Measurements from ENCODE around the gene ZNF768. TPM values are rescaled to one million over a fixed set of nuclear protein-coding genes. Genes with fewer than 3 reads are reported as not detected.
"Not testable (repeated sequence)": the region's sequence is repeated elsewhere in the genome, so short reads cannot be mapped to it uniquely, and the experiment has no call there.

The ZNF768 gene
- polyA plus RNA-seq, 4 donors, result 52.6 to 71.0 (median 54.3) TPM

- peak; percentile 86 to 92 (median 89) for DNase-seq (ENCODE audit: low read depth in 4 of 4, low spot score in 3 of 4)
These were observed 8.2 kb upstream of the ZNF768 start, which contains the start of gene ZNF747 for GRCh38 chr16:30534368-30535105. TSS of gene ZNF747 (minus strand) at chr16:30534858. CDS start at chr16:30534679, 179 bp downstream.

GRCh38 chr16:30533748-30534367, 7.5 kb upstream of the ZNF768 start:
- no peak for DNase-seq (ENCODE audit: low read depth in 4 of 4, low spot score in 3 of 4)

GRCh38 chr16:30533146-30533522, 6.8 kb upstream of the ZNF768 start:
- no peak for DNase-seq (ENCODE audit: low read depth in 4 of 4, low spot score in 3 of 4)

GRCh38 chr16:30532285-30533145, 6.1 kb upstream of the ZNF768 start:
- no peak for DNase-seq (ENCODE audit: low read depth in 4 of 4, low spot score in 3 of 4)

GRCh38 chr16:30530163-30531037, 4.0 kb upstream of the ZNF768 start:
- DNase-seq (ENCODE audit: low read depth in 4 of 4, low spot score in 3 of 4), result no peak

GRCh38 chr16:30528799-30529457, 2.6 kb upstream of the ZNF768 start:
- DNase-seq (ENCODE audit: low read depth in 4 of 4, low spot score in 3 of 4), result no peak

GRCh38 chr16:30527635-30528178, 1.3 kb upstream of the ZNF768 start:
- no peak for DNase-seq (ENCODE audit: low read depth in 4 of 4, low spot score in 3 of 4)

GRCh38 chr16:30526823-30527634, 663 bp upstream of the ZNF768 start:
- DNase-seq (ENCODE audit: low read depth in 4 of 4, low spot score in 3 of 4), result peak; percentile 97 to 98 (median 97)

GRCh38 chr16:30525844-30526136, 576 bp downstream of the ZNF768 start:
- no peak for DNase-seq (ENCODE audit: low read depth in 4 of 4, low spot score in 3 of 4)

- no peak for DNase-seq (ENCODE audit: low read depth in 4 of 4, low spot score in 3 of 4)
These were observed 1.5 kb downstream of the ZNF768 start for GRCh38 chr16:30524575-30525568.

- no peak for DNase-seq (ENCODE audit: low read depth in 4 of 4, low spot score in 3 of 4)
These were observed 2.4 kb downstream of the ZNF768 start for GRCh38 chr16:30523768-30524574.

- DNase-seq (ENCODE audit: low read depth in 4 of 4, low spot score in 3 of 4), result not testable (repeated sequence)
These were observed 3.5 kb downstream of the ZNF768 start for GRCh38 chr16:30522702-30523463.

GRCh38 chr16:30521873-30522641, 4.3 kb downstream of the ZNF768 start:
- DNase-seq (ENCODE audit: low read depth in 4 of 4, low spot score in 3 of 4), result no peak

GRCh38 chr16:30521476-30521872, 4.9 kb downstream of the ZNF768 start:
- no peak for DNase-seq (ENCODE audit: low read depth in 4 of 4, low spot score in 3 of 4)

Measured in right renal pelvis (tissue), 4 donors.